HepG2 (cell line): ENCODE measurements around the gene CD180. TPM values are rescaled to one million over a fixed set of nuclear protein-coding genes. Genes with fewer than 3 reads are reported as not detected.

Experiments used
- CTCF ChIP-seq: sonication (generic); formaldehyde crosslinking; IDR thresholded peaks from 2 replicates; pipeline ENCODE4 v1.5.0; 2020; ENCODE audit warnings: mild to moderate bottlenecking, missing genetic modification reagents, moderate library complexity
- DZIP1 ChIP-seq: sonication (generic); formaldehyde crosslinking; IDR thresholded peaks from 2 replicates; pipeline ENCODE4 v1.5.0; 2020; ENCODE audit warnings: mild to moderate bottlenecking, missing genetic modification reagents
- FOXA1 ChIP-seq, 2 experiments: fragments of 450-650 bp in 1 of 2; sonication (generic) in 1 of 2; formaldehyde crosslinking in 1 of 2; IDR thresholded peaks; 2 replicates each; pipeline versions ENCODE4 v1.4.0 to v1.6.1; 2016 to 2020; ENCODE audit warnings: missing genetic modification reagents in 1 of 2
- HMGXB4 ChIP-seq, 2 experiments: sonication (generic) in 1 of 2; formaldehyde crosslinking in 1 of 2; IDR thresholded peaks; 2 replicates each; pipeline versions ENCODE4 v1.4.0 to v1.6.1; 2018 to 2020; ENCODE audit warnings: missing genetic modification reagents in 2 of 2, borderline replicate concordance in 1 of 2, low read depth in 1 of 2, mild to moderate bottlenecking in 1 of 2, missing biosample characterization in 1 of 2
- HNF1A ChIP-seq, 2 experiments: sonication (generic) in 1 of 2; formaldehyde crosslinking in 1 of 2; IDR thresholded peaks; 2 replicates each; pipeline versions ENCODE4 v1.4.0 to v1.6.1; 2016 to 2020; ENCODE audit warnings: borderline replicate concordance in 1 of 2, low read depth in 1 of 2, mild to moderate bottlenecking in 1 of 2, missing genetic modification reagents in 1 of 2
- MEIS2 ChIP-seq: sonication (generic); formaldehyde crosslinking; IDR thresholded peaks from 2 replicates; pipeline ENCODE4 v1.9.0; 2021; ENCODE audit warnings: mild to moderate bottlenecking, missing genetic modification reagents
- NFIB ChIP-seq: sonication (generic); formaldehyde crosslinking; IDR thresholded peaks from 2 replicates; pipeline ENCODE4 v1.9.0; 2021; ENCODE audit warnings: missing genetic modification reagents, mild to moderate bottlenecking, borderline replicate concordance
- RFXAP ChIP-seq: sonication (generic); formaldehyde crosslinking; IDR thresholded peaks from 2 replicates; pipeline ENCODE4 v1.4.0; 2020; ENCODE audit warnings: missing genetic modification reagents, borderline replicate concordance
- SALL1 ChIP-seq: sonication (generic); formaldehyde crosslinking; IDR thresholded peaks from 2 replicates; pipeline ENCODE4 v1.8.0; 2022; ENCODE audit warnings: mild to moderate bottlenecking, missing genetic modification reagents
- STAG1 ChIP-seq: sonication (generic); formaldehyde crosslinking; IDR thresholded peaks from 2 replicates; pipeline ENCODE4 v1.4.0; 2020; ENCODE audit warnings: missing genetic modification reagents
- TEAD3 ChIP-seq: optimal IDR thresholded peaks from 2 replicates; pipeline ENCODE3; 2016; ENCODE audit warnings: borderline replicate concordance
- ZBTB39 ChIP-seq: sonication (generic); formaldehyde crosslinking; IDR thresholded peaks from 2 replicates; pipeline ENCODE4 v1.5.0; 2020; ENCODE audit warnings: missing genetic modification reagents
- ZFX ChIP-seq: sonication (generic); formaldehyde crosslinking; IDR thresholded peaks from 2 replicates; pipeline ENCODE4 v1.4.0; 2020; ENCODE audit warnings: mild to moderate bottlenecking, low read depth, missing genetic modification reagents, moderate library complexity
- ZIK1 ChIP-seq: sonication (generic); formaldehyde crosslinking; IDR thresholded peaks from 2 replicates; pipeline ENCODE4 v1.5.0; 2020; ENCODE audit warnings: mild to moderate bottlenecking, low read depth, missing genetic modification reagents, borderline replicate concordance
- polyA plus RNA-seq, 8 experiments: library from polyadenylated mRNA; depleted of rRNA in 3 of 8; stranded (reverse) in 7 of 8; unstranded in 1 of 8; fragments of >200 nt; fragmentation: Illumina TruSeq in 4 of 8; extraction: Trizol in 4 of 8; gene quantifications; 2 replicates each; pipeline versions ENCODE4 v1.2.1 to v1.2.3, GENCODE V29; 2011 to 2016; ENCODE audit warnings: low read depth in 4 of 8, missing spikeins in 1 of 8, mixed read lengths in 1 of 8; ENCODE audit not compliant: insufficient read depth in 1 of 8
- total RNA-seq, 5 experiments: library from RNA; depleted of rRNA; stranded (reverse); fragments of >200 nt; fragmentation: Illumina TruSeq; extraction: Trizol; gene quantifications; 2 replicates each; pipeline ENCODE4 v1.2.3, GENCODE V29; 2016; ENCODE audit warnings: low read depth in 1 of 5

CD180 gene
- total and polyA plus RNA-seq, 2 of the 13 experiments (the other 11 are each of a cell fraction or from before 2014, with no cell fraction given): not detected

- TF ChIP-seq ZFX (CRISPR knock-in tag): no peak
- TF ChIP-seq DZIP1 (CRISPR knock-in tag): no peak
- peak; percentile 8 for TF ChIP-seq TEAD3
- no peak for TF ChIP-seq FOXA1 (IDR thresholded peaks at IDR 0.05)
- 0 out of 2 replicates have a peak, but pooled peaks have one; percentile 7 for TF ChIP-seq FOXA1 (CRISPR knock-in tag; IDR thresholded peaks at IDR 0.05)
- peak; percentile 91 for TF ChIP-seq CTCF (CRISPR knock-in tag)
- 0 out of 2 replicates have a peak, but pooled peaks have one; percentile 24 for TF ChIP-seq SALL1 (CRISPR knock-in tag)
- TF ChIP-seq MEIS2: no peak
- TF ChIP-seq HNF1A (IDR thresholded peaks at IDR 0.05; ENCODE audit: low read depth): no peak
- no peak for TF ChIP-seq HNF1A (CRISPR knock-in tag; IDR thresholded peaks at IDR 0.05; ENCODE audit: borderline replicate concordance)
- TF ChIP-seq NFIB (CRISPR knock-in tag): no peak
- no peak for TF ChIP-seq RFXAP (CRISPR knock-in tag)
- TF ChIP-seq ZBTB39 (CRISPR knock-in tag): no peak
- peak; percentile 94 for TF ChIP-seq STAG1 (CRISPR knock-in tag)
- no peak for TF ChIP-seq ZIK1
- 0 out of 4 replicates have a peak, but pooled peaks of 1 of the 2 experiments have one; percentile 9 for TF ChIP-seq HMGXB4 (CRISPR knock-in tag; IDR thresholded peaks at IDR 0.05; ENCODE audit: borderline replicate concordance in 1 of 2, low read depth in 1 of 2)
Observed at GRCh38 chr5:67209141-67209771, 12.7 kb upstream of the CD180 start (continued).
